ENCODE results near the gene JARID2. TPM values are rescaled to one million over a fixed set of nuclear protein-coding genes. Genes with fewer than 3 reads are reported as not detected.
"Not testable (repeated sequence)": the region's sequence is repeated elsewhere in the genome, so short reads cannot be mapped to it uniquely, and the experiment has no call there.

JARID2 gene
- total and polyA plus RNA-seq, 8 donors, result 2.4 to 6.7 (median 3.7) TPM

DNA sequence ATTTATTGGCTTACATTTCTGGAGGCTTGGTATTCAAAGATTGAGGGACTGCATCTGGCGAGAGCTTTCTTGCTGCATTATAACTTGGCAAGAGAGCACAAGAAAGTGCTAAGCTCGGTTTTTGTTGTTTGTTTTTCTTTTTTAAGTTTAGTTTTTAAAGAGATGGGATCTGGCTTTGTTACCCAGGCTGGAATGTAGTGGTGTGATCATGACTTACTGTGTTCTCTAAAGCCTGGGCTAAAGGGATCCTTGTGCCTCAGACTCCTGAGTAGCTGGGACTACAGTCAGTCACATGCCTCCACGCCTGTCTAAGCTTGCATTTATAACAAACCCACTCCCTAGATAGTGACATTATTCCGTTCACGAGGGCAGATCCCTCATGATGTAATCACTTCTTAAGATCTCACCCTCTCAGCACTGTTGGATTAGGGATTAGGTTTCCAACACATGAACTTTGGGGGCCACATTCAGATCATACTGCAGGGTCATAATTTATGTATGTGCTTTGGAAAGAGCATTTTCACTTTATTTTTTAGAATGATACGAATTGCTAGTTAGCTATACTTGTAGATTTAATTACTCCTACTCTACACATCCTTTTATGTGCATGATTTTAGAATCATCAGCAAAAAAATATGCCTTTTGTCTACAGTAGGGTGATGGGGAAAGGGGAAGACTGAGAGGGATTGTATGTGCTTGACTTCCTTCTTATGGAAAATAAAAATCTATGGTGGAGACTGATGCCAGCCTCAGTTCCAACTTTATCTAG, 167.8 kb downstream of the JARID2 start:
- H3K27ac ChIP-seq, result no peak overlapping the region
- WGBS, 2 donors, result 74 to 79% methylated on average over 6 of the region's 6 CpGs

DNA sequence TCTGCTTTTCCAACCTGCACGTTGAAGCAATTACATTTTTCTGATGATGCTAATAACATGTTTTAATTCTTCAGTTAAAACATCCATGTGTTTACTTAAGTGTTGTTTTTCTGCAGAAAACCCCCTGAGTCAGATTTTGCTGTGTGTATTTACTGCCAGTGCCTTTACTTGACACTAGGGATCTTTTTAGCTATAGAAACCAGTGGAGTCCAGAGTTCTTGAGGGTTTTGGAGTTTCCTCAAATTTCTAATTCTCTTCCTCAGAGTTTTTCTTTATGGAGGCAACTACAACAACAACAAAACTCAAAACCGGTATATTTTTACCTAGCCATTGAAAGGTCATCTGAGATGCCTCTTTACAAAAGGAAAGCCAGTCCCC, 168.4 kb downstream of the JARID2 start:
- 39 to 64% methylated on average over 2 of the region's 2 CpGs for WGBS, 2 donors
- ATAC-seq (no peak), DNase-seq (no peak), FAIRE-seq (no peak)
- Histone ChIP-seq H3K27me3 (no peaks in the 10 kb centered on the region), H3K4me1 (no peaks in the 10 kb centered on the region), H3K9me3 (peaks cover 0 to under 1% (median 0%) of the 10 kb centered on the region in 4 donors), H3K27ac (no peak overlapping the region), H3K36me3 (no peaks in the 10 kb centered on the region), H3K4me3 (no peak overlapping the region)
- intact Hi-C loops (cut with DNase I), result no loop called here
- TF ChIP-seq, protein P1, sequence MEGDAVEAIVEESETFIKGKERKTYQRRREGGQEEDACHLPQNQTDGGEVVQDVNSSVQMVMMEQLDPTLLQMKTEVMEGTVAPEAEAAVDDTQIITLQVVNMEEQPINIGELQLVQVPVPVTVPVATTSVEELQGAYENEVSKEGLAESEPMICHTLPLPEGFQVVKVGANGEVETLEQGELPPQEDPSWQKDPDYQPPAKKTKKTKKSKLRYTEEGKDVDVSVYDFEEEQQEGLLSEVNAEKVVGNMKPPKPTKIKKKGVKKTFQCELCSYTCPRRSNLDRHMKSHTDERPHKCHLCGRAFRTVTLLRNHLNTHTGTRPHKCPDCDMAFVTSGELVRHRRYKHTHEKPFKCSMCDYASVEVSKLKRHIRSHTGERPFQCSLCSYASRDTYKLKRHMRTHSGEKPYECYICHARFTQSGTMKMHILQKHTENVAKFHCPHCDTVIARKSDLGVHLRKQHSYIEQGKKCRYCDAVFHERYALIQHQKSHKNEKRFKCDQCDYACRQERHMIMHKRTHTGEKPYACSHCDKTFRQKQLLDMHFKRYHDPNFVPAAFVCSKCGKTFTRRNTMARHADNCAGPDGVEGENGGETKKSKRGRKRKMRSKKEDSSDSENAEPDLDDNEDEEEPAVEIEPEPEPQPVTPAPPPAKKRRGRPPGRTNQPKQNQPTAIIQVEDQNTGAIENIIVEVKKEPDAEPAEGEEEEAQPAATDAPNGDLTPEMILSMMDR (IDR thresholded peaks at IDR 0.05), result no peak

More for the DNA sequence above, 167.8 kb downstream of the JARID2 start:
- no peaks in the 10 kb centered on the region for H3K4me1 ChIP-seq
- H3K9me3 ChIP-seq, result no peaks in the 10 kb centered on the region
- peak in 2 of 4 donors; percentile 23 to 42 for ATAC-seq
- no peak overlapping the region for H3K4me3 ChIP-seq
- H3K27me3 ChIP-seq, result no peaks in the 10 kb centered on the region
- FAIRE-seq, result no peak
- H3K36me3 ChIP-seq, result no peaks in the 10 kb centered on the region
- DNase-seq, result no peak
- intact Hi-C loops (cut with DNase I), result no loop called here
- TF ChIP-seq, protein P1 (IDR thresholded peaks at IDR 0.05), result no peak

DNA sequence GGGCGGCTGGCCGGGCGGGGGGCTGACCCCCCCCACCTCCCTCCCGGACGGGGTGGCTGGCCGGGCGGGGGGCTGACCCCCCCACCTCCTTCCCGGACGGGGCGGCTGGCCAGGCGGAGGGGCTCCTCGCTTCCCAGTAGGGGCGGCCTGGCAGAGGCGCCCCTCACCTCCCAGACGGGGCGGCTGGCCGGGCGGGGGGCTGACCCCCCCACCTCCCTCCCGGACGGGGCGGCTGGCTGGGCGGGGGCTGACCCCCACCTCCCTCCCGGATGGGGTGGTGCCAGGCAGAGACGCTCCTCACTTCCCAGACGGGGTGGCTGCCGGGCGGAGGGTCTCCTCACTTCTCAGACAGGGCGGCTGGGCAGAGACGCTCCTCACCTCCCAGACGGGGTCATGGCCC, 169.8 kb downstream of the JARID2 start:
- H3K36me3 ChIP-seq; H3K27me3 ChIP-seq; ATAC-seq; DNase-seq; FAIRE-seq; H3K9me3 ChIP-seq; H3K4me1 ChIP-seq; H3K4me3 ChIP-seq; intact Hi-C loops (cut with DNase I); H3K27ac ChIP-seq: not testable (repeated sequence)
- 97 to 100% methylated on average over 10 to 30 of the region's 30 CpGs for WGBS, 2 donors

DNA sequence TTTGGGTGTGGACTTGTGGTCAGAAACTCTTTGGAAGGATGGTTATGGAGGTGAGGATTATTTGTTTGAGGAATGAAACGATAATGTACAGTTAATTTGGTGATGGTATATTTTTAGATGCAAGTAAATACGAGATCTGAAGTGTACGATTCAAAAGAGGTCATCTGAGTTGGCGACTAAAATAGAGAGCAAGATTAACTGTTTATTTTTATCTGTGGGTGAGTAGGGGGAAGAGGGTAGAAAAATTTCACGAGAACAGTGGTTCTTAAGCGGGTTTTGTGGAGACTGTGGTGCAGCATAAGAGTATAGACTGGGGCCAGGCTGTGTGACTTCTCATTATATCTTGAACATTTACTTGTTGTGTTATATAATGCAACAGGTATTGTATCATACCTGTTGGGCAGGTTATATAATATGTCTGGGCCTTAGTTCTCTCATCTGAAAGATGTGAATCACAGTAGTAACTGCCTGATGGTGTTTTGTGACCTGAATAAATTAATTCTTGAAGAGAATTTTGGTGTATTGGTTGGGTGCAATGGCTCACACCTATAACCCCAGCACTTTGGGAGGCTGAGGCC, 171.2 kb downstream of the JARID2 start:
- intact Hi-C loops (cut with DNase I), result no loop called here
- Histone ChIP-seq H3K27ac (no peak overlapping the region), H3K4me3 (no peak overlapping the region), H3K36me3 (no peaks in the 10 kb centered on the region), H3K9me3 (peaks cover 0 to 7% (median 0%) of the 10 kb centered on the region in 4 donors), H3K27me3 (no peaks in the 10 kb centered on the region), H3K4me1 (no peaks in the 10 kb centered on the region)
- WGBS, 2 donors, result 91 to 94% methylated on average over 6 of the region's 6 CpGs
- ATAC-seq (no peak), DNase-seq (no peak), FAIRE-seq (no peak)
- TF ChIP-seq, protein P1 (IDR thresholded peaks at IDR 0.05), result no peak

DNA sequence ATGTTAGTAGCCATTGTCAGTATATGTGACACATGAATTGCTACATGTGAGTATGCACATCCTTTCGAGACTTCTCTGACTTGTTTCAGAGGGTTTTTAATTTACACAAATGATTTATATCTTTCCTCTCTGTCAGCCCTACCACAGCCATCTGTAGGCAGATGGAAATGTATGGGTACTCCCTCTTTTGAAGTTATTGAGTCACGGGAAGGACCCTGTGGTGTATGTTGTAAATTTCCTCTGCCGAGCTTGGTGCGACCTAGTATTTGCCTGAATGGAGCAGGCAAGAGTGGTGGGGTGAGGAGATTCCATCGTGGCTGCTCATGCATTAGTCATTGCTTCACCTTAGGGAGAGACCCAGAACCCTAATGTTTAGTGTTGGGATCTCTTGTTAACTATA, 171.9 kb downstream of the JARID2 start:
- FAIRE-seq, result no peak
- ATAC-seq, result no peak
- DNase-seq, result no peak

More for the DNA sequence above, 171.9 kb downstream of the JARID2 start:
- H3K4me1 ChIP-seq, result no peaks in the 10 kb centered on the region
- no peaks in the 10 kb centered on the region for H3K27me3 ChIP-seq
- intact Hi-C loops (cut with DNase I), result no loop called here
- TF ChIP-seq, protein P1 (IDR thresholded peaks at IDR 0.05), result no peak
- no peak overlapping the region for H3K4me3 ChIP-seq
- WGBS, 2 donors, result 93 to 94% methylated on average over 5 of the region's 5 CpGs
- no peak overlapping the region for H3K27ac ChIP-seq
- H3K36me3 ChIP-seq, result no peaks in the 10 kb centered on the region
- peaks cover 0 to 7% (median 0%) of the 10 kb centered on the region in 4 donors for H3K9me3 ChIP-seq

All from pancreas (tissue), 10 donors.